ENCODE results near the gene GCSH.

DNA sequence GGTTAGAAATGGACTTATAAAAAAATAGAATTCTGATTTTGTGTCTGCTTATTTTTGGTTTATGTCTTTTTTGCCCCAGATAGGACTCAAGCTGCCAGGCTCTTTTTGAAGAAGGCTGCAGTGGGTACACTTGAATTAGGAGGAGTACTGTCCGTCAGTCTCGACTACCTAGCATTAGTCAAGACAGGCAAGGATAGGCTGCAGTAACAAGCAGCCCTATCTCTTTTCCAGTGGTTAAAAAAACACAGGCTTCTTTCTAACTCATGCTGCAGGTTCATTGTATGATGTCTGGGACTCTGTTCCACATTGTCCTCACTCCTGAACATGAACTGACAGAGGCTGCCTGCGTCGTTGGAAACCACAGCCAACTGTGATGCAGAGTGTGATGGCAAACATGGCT lies 27.1 kb downstream of the GCSH start:
- TF ChIP-seq RNF2 (IDR thresholded peaks at IDR 0.05; ENCODE audit: borderline replicate concordance, low read depth): no peak
- TF ChIP-seq POLR2A (IDR thresholded peaks at IDR 0.05; ENCODE audit: low read length): no peak
- no peak for TF ChIP-seq SMC3 (IDR thresholded peaks at IDR 0.05)
- TF ChIP-seq, protein P1, sequence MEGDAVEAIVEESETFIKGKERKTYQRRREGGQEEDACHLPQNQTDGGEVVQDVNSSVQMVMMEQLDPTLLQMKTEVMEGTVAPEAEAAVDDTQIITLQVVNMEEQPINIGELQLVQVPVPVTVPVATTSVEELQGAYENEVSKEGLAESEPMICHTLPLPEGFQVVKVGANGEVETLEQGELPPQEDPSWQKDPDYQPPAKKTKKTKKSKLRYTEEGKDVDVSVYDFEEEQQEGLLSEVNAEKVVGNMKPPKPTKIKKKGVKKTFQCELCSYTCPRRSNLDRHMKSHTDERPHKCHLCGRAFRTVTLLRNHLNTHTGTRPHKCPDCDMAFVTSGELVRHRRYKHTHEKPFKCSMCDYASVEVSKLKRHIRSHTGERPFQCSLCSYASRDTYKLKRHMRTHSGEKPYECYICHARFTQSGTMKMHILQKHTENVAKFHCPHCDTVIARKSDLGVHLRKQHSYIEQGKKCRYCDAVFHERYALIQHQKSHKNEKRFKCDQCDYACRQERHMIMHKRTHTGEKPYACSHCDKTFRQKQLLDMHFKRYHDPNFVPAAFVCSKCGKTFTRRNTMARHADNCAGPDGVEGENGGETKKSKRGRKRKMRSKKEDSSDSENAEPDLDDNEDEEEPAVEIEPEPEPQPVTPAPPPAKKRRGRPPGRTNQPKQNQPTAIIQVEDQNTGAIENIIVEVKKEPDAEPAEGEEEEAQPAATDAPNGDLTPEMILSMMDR (IDR thresholded peaks at IDR 0.05): no peak
- TF ChIP-seq, protein P2, sequence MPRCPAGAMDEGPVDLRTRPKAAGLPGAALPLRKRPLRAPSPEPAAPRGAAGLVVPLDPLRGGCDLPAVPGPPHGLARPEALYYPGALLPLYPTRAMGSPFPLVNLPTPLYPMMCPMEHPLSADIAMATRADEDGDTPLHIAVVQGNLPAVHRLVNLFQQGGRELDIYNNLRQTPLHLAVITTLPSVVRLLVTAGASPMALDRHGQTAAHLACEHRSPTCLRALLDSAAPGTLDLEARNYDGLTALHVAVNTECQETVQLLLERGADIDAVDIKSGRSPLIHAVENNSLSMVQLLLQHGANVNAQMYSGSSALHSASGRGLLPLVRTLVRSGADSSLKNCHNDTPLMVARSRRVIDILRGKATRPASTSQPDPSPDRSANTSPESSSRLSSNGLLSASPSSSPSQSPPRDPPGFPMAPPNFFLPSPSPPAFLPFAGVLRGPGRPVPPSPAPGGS (IDR thresholded peaks at IDR 0.05): no peak
- TF ChIP-seq KDM5A (IDR thresholded peaks at IDR 0.05): no peak
- no peak for TF ChIP-seq JUN (IDR thresholded peaks at IDR 0.05)
- no peak for TF ChIP-seq GATA3 (IDR thresholded peaks at IDR 0.05; ENCODE audit: borderline replicate concordance)
- TF ChIP-seq HEYL (CRISPR knock-in tag; IDR thresholded peaks at IDR 0.05): no peak
- TF ChIP-seq KDM1A (IDR thresholded peaks at IDR 0.05; ENCODE audit: low read depth): no peak
